ENCODE data around the gene BICDL2.
"Not testable (repeated sequence)": the region's sequence is repeated elsewhere in the genome, so short reads cannot be mapped to it uniquely, and the experiment has no call there.

The BICDL2 gene

GRCh38 chr16:3063625-3064386 is 27.1 kb upstream of the BICDL2 start:
- no peak for FAIRE-seq

- no peak for FAIRE-seq
Measured at GRCh38 chr16:3062553-3062952, 25.8 kb upstream of the BICDL2 start.

GRCh38 chr16:3060339-3061127 is 23.8 kb upstream of the BICDL2 start:
- no peak for FAIRE-seq

DNA sequence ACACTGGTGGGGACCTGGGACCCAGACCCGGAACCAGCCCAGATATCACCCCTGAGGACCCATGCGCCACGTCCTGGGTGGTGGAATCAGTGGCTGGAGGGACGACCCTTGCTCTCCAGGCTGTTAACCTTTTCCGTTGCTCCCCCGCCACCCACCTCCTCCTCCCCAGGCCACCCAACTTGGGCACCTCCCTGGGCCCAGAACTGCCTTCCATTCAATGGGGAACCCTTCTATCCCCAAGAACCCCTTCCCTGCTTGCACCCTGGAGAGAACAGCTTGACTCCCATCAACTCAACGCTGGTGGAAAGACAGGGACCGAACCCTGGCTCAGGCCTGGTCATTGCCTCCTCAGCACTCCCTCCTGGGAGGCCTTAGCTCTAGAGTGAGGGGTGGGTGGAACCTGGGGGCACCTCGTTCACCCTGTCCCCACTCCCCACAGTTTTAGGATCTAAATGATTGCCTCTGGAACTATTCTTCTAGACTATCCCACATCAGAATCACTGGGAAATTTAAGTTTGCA is 23.0 kb upstream of the BICDL2 start:
- FAIRE-seq = no peak

GRCh38 chr16:3059041-3059722 is 22.4 kb upstream of the BICDL2 start:
- no peak for FAIRE-seq

GRCh38 chr16:3058139-3059030 is 21.6 kb upstream of the BICDL2 start:
- no peak for FAIRE-seq

DNA sequence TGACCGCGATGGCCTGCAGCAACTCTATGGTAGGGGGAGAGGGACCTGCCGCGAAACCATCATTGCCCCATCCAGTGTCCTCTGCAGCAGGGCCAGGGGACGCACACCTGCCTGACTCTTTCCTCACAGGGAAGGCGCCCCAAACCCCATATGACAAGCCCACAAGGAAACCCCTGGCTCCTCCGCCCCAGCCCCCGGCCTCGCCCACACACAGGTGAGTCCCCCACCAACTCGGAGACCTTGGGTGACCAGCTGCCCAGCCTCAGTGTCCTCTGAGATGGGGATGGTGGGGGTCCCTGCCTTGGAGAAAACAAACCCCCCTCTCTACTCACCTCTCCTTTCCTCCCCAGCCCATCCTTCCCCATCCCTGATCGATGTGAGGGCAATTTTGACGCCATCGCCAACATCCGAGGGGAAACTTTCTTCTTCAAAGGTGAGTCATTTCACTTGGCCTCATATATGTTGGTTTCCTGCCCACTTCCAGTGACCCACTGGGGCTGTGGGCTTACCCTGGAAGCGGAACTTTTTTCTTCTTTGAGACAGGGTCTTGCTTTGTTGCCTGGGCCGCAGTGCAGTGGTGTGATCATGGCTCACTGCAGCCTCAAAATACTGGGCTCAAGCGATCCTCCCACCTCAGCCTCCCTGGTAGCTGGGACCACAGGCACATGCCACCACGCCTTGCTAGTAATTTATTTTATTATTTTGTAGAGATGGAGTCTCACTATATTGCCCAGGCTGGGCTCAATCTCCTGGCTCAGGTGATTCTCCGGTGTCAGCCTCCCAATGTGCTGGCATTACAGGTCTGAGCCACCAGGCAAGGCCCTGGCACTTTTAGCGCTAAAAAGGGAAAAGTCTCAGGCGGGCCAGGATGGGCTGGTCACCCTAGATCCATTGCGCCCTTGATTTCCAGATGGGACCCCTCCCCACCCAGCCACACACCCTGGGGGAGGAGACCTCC is 20.7 kb upstream of the BICDL2 start:
- no peak for FAIRE-seq

DNA sequence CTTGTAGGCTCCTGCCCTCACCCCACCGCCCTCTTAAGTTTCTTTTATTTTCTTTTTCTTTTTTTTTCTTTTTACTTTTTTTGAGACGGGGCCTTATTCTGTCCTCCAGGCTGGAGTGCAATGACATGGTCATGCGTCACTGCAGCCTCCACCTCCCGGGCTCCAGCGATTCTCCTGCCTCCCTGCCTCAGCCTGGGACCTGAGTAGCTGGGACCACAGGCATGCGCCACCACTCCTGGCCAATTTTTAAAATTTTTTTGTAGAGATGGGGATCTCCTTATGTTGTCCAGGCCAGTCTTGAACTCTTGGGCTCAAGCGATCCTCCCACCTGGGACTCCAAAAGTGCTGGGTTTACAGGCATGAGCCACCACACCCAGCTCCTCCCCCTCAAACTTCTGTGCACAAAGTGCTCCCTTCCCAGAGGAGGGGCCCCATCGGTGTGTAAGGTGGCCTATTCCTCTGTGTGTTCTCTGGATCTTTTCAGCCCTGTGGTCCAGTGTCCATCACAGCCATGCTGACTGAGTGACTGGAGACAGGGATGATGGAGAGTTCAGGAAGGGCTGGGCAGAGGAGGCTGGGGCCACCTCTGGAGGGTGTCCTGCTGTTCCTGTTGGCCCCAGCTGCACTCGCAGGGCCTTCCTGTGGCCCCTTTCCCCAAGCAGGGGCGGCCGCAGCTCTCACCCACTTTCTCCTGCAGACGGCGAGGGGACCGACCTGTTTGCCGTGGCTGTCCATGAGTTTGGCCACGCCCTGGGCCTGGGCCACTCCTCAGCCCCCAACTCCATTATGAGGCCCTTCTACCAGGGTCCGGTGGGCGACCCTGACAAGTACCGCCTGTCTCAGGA is 19.8 kb upstream of the BICDL2 start:
- no peak for FAIRE-seq

DNA sequence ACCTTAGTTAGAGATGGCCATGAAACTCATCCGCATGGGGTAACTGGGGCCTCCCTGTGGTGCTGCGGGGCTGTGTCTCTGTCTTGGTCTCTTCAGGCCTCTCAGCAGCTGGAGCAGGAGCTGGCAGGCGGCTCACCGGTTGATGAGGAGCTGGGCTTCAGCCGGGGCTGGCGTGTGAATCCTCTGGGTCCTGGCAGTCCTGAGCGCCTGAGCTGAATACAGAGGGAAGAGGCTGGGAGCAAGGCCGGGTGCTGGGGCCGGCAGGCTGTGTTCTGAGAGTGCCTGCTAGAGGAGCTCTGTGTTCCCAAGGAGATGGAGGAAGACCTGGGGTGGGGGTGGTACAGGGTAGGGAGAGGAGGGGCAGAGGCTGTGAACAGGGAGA is 19.0 kb upstream of the BICDL2 start:
- not testable (repeated sequence) for FAIRE-seq

DNA sequence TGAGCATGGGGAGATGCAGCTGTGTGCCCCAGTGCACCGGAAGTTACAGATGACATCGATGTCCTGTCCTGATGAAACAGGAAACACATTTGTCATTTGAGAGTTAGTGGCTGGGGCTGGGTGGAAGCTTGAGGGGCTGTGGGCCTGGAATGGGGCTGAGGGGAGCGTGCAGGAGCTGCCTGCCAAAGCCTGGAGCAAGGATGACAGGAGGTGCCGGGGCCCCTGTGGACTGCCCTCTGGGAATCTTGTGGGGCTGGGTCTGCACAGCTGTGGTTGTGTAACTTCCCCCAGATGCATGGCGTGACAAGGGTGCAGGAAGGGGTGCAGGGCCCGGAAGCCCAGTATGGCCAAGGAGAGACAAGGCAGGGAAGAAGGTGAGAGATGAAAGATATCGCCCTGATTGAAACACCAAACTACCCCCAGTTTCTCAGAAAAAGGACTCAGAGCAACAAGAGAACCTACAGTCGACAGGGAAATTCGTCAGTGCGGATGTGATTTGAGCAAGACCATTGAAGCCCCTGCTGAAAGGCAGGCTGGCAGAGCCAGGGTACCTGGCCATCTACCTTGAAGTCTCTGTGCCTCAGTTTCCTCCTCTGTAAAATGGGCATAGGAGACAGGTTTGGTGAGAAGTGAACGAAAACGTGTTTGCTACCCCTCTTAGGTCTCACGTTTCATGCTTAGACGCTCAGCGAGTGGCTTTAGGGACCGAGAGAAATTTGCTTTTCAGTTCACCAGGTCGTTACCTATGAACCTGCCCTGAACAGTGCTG is 18.4 kb upstream of the BICDL2 start:
- FAIRE-seq = no peak

GRCh38 chr16:3053330-3053710 is 16.6 kb upstream of the BICDL2 start:
- not testable (repeated sequence) for FAIRE-seq

- FAIRE-seq = not testable (repeated sequence)
Measured at GRCh38 chr16:3052571-3053329, 16.0 kb upstream of the BICDL2 start.

- FAIRE-seq = no peak
Measured at GRCh38 chr16:3051494-3051893, 14.8 kb upstream of the BICDL2 start.

DNA sequence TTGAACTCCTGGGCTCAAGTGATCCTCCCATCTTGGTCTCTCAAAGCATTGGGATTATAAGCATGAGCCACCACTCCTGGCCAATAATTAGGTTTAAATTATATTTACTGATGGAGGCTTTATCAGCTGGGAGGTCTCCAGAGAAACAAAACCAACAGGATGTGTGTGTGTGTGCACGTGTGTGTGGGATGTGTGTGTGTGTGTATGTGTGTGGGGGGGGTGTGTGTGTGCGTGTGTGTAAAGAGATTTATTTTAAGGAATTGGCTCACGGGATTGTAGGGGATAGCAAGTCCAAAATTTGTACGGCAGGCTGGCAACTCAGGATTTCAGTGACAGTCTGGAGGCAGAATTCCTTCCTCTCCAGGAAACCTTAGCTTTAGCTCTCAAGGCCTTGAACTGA is 14.3 kb upstream of the BICDL2 start:
- FAIRE-seq = no peak

DNA sequence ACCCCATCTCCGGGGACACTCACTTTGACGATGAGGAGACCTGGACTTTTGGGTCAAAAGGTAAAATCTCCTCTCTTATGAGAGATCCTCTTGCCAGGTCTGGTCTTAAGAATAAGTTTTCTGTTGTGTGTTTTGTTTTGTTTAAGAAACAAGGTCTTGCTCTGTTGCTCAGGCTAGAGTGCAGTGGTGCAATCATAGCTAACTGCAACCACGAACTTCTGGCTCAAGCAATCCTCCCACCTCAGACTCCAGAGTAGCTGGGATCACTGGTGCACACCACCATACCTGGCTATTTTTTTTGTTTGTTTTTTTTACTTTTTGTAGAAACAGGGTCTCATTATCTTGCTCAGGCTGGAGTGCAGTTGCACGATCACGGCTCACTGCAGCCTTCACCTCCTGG is 13.7 kb upstream of the BICDL2 start:
- no peak for FAIRE-seq

- FAIRE-seq = no peak
Measured at GRCh38 chr16:3049921-3050481, 13.3 kb upstream of the BICDL2 start.

DNA sequence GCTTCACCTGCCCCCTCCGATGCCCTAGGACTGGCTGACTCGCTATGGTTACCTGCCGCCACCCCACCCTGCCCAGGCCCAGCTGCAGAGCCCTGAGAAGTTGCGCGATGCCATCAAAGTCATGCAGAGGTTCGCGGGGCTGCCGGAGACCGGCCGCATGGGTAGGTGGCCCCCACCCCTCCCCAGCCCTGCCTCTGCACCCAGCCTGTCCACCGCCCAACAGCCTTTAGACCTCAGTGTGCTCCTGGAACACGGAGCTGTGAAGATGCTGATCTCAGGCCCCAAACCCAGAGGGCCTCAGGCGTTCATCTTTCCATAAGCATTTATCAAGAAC is 10.6 kb upstream of the BICDL2 start:
- FAIRE-seq = no peak

DNA sequence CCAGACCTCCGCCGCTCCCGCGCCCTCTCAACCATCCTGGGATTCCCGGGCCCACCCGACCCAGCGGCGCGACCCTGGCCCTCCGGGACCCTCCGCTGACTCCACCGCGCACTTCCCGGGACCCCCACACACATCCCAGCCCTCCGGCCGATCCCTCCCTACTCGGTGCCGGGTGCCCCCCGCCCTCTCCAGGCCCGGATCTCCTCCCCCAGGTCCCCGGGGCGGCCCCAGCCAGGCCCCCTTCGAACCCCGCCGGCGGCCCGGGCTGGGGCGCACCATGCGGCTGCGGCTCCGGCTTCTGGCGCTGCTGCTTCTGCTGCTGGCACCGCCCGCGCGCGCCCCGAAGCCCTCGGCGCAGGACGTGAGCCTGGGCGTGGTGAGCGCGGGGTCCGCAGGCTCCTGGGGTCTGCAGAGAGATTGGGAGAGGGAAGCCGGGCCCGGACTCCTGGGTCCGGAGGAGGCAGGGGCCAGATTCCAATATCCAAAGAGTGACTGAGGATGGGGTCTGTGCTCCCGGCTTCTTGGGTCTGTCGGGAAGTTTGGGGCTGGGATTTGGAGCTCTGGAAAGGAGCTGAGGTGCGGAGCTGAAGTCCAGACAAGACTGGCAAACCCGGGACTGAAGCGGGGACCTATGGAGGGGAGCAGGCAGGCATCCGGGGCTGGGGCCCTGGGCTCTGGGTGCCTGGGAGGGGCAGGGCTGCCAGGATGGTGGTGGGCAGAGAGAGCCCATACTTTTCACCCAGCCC is 10.1 kb upstream of the BICDL2 start:
- no peak for FAIRE-seq
